Caco-2 (cell line): Measurements from ENCODE around the gene PCDHA12. TPM values are rescaled to one million over a fixed set of nuclear protein-coding genes. Genes with fewer than 3 reads are reported as not detected.
"Not testable (repeated sequence)": the region's sequence is repeated elsewhere in the genome, so short reads cannot be mapped to it uniquely, and the experiment has no call there.

Source experiments
- BruUV-seq: library from RNA; stranded (reverse); fragments of 400-500 nt; replicated peaks from 2 replicates; lab custom pipeline; 2021; lab: Mats Ljungman, UMichigan
- CTCF ChIA-PET: fragments of 300-600 bp; sonication (Branson Sonifier 250); formaldehyde crosslinking; loops from one replicate; lab custom pipeline; 2022; ENCODE audit warnings: antibody characterized with exemption; lab: Charles Lee
- POLR2A ChIA-PET: fragments of 300-600 bp; sonication (Branson Sonifier 250); formaldehyde crosslinking; loops from one replicate; lab custom pipeline; 2022; ENCODE audit warnings: antibody characterized with exemption; lab: Charles Lee
- DNase-seq, 2 experiments: peaks; one replicate each; pipeline versions ENCODE4 v3.0.0 to v3.0.0-alpha.2; 2020 to 2022
- H3K27me3 ChIP-seq: replicated peaks from 2 replicates; pipeline ENCODE4 v1.6.0; 2011; ENCODE audit warnings: low read length; ENCODE audit not compliant: control insufficient read depth, insufficient read depth
- H3K36me3 ChIP-seq: 2 replicates; pipeline ENCODE4 v1.5.1; 2011; ENCODE audit warnings: low read length; ENCODE audit not compliant: control insufficient read depth, insufficient read depth
- H3K4me1 ChIP-seq: fragments of 250-450 bp; sonication (Bioruptor Pico); 2 replicates; pipeline ENCODE4 v1.5.1; 2020; ENCODE audit warnings: mild to moderate bottlenecking
- H3K4me3 ChIP-seq: 2 replicates; pipeline ENCODE4 v1.5.1; 2011; ENCODE audit warnings: low read depth, mild to moderate bottlenecking, control low read depth, low read length
- H3K9me3 ChIP-seq: fragments of 250-450 bp; sonication (Bioruptor Pico); 2 replicates; pipeline ENCODE4 v1.5.1; 2020; ENCODE audit warnings: mild to moderate bottlenecking, moderate library complexity
- H3K27ac Mint-ChIP-seq: one replicate; pipeline ENCODE4 v1.8.0; 2022; ENCODE audit warnings: mixed read lengths; ENCODE audit not compliant: unreplicated experiment
- H3K27me3 Mint-ChIP-seq: one replicate; pipeline ENCODE4 v1.8.0; 2022; ENCODE audit warnings: mixed read lengths; ENCODE audit not compliant: insufficient read depth, unreplicated experiment
- H3K36me3 Mint-ChIP-seq: one replicate; pipeline ENCODE4 v1.8.0; 2022; ENCODE audit warnings: mild to moderate bottlenecking, mixed read lengths; ENCODE audit not compliant: insufficient read depth, unreplicated experiment
- H3K4me1 Mint-ChIP-seq: one replicate; pipeline ENCODE4 v1.8.0; 2022; ENCODE audit warnings: low read depth, mixed read lengths; ENCODE audit not compliant: unreplicated experiment
- H3K4me3 Mint-ChIP-seq: one replicate; pipeline ENCODE4 v1.8.0; 2022; ENCODE audit warnings: mild to moderate bottlenecking, moderate library complexity, mixed read lengths; ENCODE audit not compliant: unreplicated experiment
- H3K9me3 Mint-ChIP-seq: one replicate; pipeline ENCODE4 v1.8.0; 2022; ENCODE audit warnings: mixed read lengths; ENCODE audit not compliant: unreplicated experiment
- intact Hi-C: fragments of 100-400 bp; cut with micrococcal nuclease; formaldehyde crosslinking; loops from one replicate; pipeline ENCODE4 v1.10.0; 2022; ENCODE audit not compliant: unreplicated experiment
- total RNA-seq: library from RNA; stranded (reverse); gene quantifications from 2 replicates; pipeline ENCODE4 v1.2.3, GENCODE V29; 2022
- TF ChIP-seq, protein P1 (sequence below), 2 experiments: fragments of 200-600 bp in 1 of 2; IDR thresholded peaks; 1 replicate in 1 of 2; 2 replicates in 1 of 2; pipeline versions ENCODE4 v1.5.1 to v1.8.0; 2011 to 2022; ENCODE audit warnings: antibody characterized with exemption in 1 of 2, control low read depth in 1 of 2, inconsistent platforms in 1 of 2, low read depth in 1 of 2, low read length in 1 of 2, mild to moderate bottlenecking in 1 of 2, moderate library complexity in 1 of 2; ENCODE audit not compliant: insufficient read depth in 1 of 2, severe bottlenecking in 1 of 2, unreplicated experiment in 1 of 2

PCDHA12 gene
- total RNA-seq, 1 experiment from 2014 or later, result not detected

DNA sequence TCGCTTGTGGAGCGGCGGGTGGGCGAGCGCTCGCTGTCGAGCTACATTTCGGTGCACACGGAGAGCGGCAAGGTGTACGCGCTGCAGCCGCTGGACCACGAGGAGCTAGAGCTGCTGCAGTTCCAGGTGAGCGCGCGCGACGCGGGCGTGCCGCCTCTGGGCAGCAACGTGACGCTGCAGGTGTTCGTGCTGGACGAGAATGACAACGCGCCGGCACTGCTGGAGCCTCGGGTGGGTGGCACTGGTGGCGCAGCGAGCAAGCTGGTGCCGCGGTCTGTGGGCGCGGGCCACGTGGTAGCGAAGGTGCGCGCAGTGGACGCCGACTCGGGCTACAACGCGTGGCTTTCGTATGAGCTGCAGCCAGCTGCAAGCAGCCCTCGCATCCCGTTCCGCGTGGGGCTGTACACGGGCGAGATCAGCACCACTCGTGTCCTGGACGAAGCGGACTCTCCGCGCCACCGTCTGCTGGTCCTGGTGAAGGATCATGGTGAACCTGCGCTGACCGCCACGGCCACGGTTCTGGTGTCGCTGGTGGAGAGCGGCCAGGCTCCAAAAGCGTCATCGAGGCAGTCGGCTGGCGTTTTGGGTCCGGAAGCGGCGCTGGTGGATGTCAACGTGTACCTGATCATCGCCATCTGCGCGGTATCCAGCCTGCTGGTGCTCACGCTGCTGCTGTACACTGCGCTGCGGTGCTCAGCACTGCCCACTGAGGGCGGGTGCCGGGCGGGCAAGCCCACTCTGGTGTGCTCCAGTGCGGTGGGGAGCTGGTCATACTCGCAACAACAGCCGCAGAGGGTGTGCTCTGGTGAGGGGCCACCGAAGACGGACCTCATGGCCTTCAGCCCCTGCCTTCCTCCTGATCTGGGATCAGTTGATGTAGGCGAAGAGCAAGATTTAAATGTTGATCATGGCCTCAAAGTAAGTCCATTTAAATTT is 32.0 kb upstream of the PCDHA12 start:
- H3K27ac Mint-ChIP-seq, result no peak overlapping the region
- Histone ChIP-seq H3K9me3 (peaks cover 7% of the 10 kb centered on the region; the same call in 1 of the 2 replicates), H3K36me3 (no peaks in the 10 kb centered on the region), H3K4me1 (no peaks in the 10 kb centered on the region), H3K27me3 (no peaks in the 10 kb centered on the region), H3K4me3 (no peak overlapping the region)
- no peaks in the 10 kb centered on the region for H3K27me3 Mint-ChIP-seq
- DNase-seq, result no peak
- TF ChIP-seq, protein P1, sequence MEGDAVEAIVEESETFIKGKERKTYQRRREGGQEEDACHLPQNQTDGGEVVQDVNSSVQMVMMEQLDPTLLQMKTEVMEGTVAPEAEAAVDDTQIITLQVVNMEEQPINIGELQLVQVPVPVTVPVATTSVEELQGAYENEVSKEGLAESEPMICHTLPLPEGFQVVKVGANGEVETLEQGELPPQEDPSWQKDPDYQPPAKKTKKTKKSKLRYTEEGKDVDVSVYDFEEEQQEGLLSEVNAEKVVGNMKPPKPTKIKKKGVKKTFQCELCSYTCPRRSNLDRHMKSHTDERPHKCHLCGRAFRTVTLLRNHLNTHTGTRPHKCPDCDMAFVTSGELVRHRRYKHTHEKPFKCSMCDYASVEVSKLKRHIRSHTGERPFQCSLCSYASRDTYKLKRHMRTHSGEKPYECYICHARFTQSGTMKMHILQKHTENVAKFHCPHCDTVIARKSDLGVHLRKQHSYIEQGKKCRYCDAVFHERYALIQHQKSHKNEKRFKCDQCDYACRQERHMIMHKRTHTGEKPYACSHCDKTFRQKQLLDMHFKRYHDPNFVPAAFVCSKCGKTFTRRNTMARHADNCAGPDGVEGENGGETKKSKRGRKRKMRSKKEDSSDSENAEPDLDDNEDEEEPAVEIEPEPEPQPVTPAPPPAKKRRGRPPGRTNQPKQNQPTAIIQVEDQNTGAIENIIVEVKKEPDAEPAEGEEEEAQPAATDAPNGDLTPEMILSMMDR (IDR thresholded peaks at IDR 0.05; ENCODE audit: insufficient read depth in 1 of 2, low read depth in 1 of 2, low read length in 1 of 2, severe bottlenecking in 1 of 2, unreplicated experiment in 1 of 2), result no peak
- no peaks in the 10 kb centered on the region for H3K4me1 Mint-ChIP-seq
- intact Hi-C loops, result no loop called here
- no TSS peak for BruUV-seq
- H3K36me3 Mint-ChIP-seq, result no peaks in the 10 kb centered on the region
- no peaks in the 10 kb centered on the region for H3K9me3 Mint-ChIP-seq
- ChIA-PET CTCF (no interaction called here), POLR2A (no interaction called here)
- no peak overlapping the region for H3K4me3 Mint-ChIP-seq

DNA sequence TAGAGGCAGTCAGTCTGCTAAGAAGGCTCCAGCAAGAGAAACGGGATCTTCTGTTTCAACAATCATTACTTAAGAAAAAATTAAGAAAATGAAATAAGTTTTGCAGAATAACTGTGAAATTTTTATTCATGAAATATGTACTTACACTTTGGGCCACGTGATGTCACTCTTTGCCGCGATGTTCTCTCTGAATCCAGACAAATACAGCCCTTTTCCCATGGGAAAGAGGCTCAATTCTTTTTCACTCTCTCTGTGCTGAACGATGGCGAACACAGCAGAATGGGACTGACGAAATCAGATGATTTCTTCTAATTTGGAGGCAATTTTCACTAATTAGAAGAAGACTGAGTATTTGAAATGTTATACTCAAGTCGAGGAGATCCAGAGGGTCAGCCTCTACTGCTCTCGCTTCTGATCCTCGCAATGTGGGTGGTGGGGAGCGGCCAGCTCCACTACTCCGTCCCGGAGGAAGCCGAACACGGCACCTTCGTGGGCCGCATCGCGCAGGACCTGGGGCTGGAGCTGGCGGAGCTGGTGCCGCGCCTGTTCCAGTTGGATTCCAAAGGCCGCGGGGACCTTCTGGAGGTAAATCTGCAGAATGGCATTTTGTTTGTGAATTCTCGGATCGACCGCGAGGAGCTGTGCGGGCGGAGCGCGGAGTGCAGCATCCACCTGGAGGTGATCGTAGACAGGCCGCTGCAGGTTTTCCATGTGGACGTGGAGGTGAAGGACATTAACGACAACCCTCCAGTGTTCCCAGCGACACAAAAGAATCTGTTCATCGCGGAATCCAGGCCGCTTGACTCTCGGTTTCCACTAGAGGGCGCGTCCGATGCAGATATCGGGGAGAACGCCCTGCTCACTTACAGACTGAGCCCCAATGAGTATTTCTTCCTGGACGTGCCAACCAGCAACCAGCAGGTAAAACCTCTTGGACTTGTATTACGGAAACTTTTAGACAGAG is 26.7 kb upstream of the PCDHA12 start, which contains the start of gene PCDHA9:
TSS of gene PCDHA9 (plus strand) at position 244 of the 964 bp plus-strand sequence. CDS start at position 358, 114 bp downstream.
- H3K36me3 Mint-ChIP-seq, H3K4me1 ChIP-seq, H3K9me3 Mint-ChIP-seq, H3K4me1 Mint-ChIP-seq, H3K4me3 ChIP-seq, intact Hi-C loops, POLR2A ChIA-PET, BruUV-seq, DNase-seq, H3K27ac Mint-ChIP-seq, H3K27me3 ChIP-seq, H3K4me3 Mint-ChIP-seq, CTCF ChIA-PET, H3K9me3 ChIP-seq, H3K27me3 Mint-ChIP-seq, H3K36me3 ChIP-seq: not testable (repeated sequence)

DNA sequence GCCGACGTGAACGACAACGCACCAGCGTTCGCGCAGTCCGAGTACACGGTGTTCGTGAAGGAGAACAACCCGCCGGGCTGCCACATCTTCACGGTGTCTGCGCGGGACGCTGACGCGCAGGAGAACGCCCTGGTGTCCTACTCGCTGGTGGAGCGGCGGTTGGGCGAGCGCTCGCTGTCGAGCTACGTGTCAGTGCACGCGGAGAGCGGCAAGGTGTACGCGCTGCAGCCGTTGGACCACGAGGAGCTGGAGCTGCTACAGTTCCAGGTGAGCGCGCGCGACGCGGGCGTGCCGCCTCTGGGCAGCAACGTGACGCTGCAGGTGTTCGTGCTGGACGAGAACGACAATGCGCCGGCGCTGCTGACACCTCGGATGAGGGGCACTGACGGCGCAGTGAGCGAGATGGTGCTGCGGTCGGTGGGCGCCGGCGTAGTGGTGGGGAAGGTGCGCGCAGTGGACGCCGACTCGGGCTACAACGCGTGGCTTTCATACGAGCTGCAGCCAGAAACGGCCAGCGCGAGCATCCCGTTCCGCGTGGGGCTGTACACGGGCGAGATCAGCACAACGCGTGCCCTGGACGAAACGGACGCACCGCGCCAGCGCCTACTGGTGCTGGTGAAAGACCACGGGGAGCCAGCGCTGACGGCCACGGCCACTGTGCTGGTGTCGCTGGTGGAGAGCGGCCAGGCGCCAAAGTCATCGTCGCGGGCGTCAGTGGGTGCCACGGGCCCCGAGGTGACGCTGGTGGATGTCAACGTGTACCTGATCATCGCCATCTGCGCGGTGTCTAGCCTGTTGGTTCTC is 25.1 kb upstream of the PCDHA12 start:
- H3K4me3 ChIP-seq, DNase-seq, intact Hi-C loops, POLR2A ChIA-PET, H3K9me3 ChIP-seq, H3K4me1 Mint-ChIP-seq, H3K9me3 Mint-ChIP-seq, H3K4me1 ChIP-seq, H3K27ac Mint-ChIP-seq, CTCF ChIA-PET, H3K27me3 ChIP-seq, H3K27me3 Mint-ChIP-seq, H3K4me3 Mint-ChIP-seq, H3K36me3 ChIP-seq, H3K36me3 Mint-ChIP-seq, BruUV-seq: not testable (repeated sequence)
